ENCODE results near the gene INPP4B. TPM values are rescaled to one million over a fixed set of nuclear protein-coding genes. Genes with fewer than 3 reads are reported as not detected.

INPP4B gene
- total RNA-seq, 1 experiment from 2014 or later, result 114 TPM

DNA sequence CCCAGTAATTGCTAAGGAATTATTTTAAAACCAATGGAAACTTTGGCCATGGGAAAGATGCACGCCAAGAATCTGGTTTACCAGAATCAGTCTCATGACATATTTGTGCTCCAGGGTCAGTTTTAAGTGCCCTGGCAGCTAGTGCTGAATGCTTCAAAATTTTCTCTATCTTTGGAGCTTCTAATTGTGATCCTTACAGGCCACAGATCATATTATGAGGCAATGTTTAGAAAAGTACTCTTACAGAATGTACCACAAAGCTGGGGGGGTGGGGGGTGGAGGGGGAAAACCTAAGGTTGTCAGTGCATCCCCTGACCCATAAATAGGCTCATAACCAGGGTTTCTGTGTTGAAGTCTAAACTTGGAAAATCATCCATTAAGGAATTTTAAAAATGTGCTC is 514.5 kb downstream of the INPP4B start:
- H3K27ac Mint-ChIP-seq (ENCODE audit: unreplicated experiment), result no peak overlapping the region
- no peak overlapping the region for H3K4me3 Mint-ChIP-seq (ENCODE audit: low read depth, unreplicated experiment)
- H3K36me3 Mint-ChIP-seq (ENCODE audit: insufficient read depth, unreplicated experiment), result peaks cover 9% of the 10 kb centered on the region
- peaks cover 8% of the 10 kb centered on the region for H3K4me1 Mint-ChIP-seq (ENCODE audit: low read depth, unreplicated experiment)
- CTCF ChIA-PET, result no interaction called here
- no peaks in the 10 kb centered on the region for H3K9me3 Mint-ChIP-seq (ENCODE audit: low read depth, unreplicated experiment)
- TF ChIP-seq CTCF (IDR thresholded peaks at IDR 0.05; ENCODE audit: unreplicated experiment), result no peak
- no peak for DNase-seq
- H3K27me3 Mint-ChIP-seq (ENCODE audit: unreplicated experiment), result no peaks in the 10 kb centered on the region
- BruUV-seq (replicated peaks), result no TSS peak
- intact Hi-C loops (cut with micrococcal nuclease; ENCODE audit: unreplicated experiment), result no loop called here

GRCh38 chr4:142331132-142331531 is 515.0 kb downstream of the INPP4B start:
- no TSS peak for BruUV-seq (replicated peaks)
- Mint-ChIP-seq H3K9me3 (ENCODE audit: low read depth, unreplicated experiment) (no peaks in the 10 kb centered on the region), H3K4me1 (ENCODE audit: low read depth, unreplicated experiment) (peaks cover 8% of the 10 kb centered on the region), H3K27ac (ENCODE audit: unreplicated experiment) (no peak overlapping the region), H3K4me3 (ENCODE audit: low read depth, unreplicated experiment) (no peak overlapping the region), H3K36me3 (ENCODE audit: insufficient read depth, unreplicated experiment) (peaks cover 9% of the 10 kb centered on the region), H3K27me3 (ENCODE audit: unreplicated experiment) (no peaks in the 10 kb centered on the region)
- no peak for DNase-seq
- no peak for TF ChIP-seq CTCF (IDR thresholded peaks at IDR 0.05; ENCODE audit: unreplicated experiment)
- intact Hi-C loops (cut with micrococcal nuclease; ENCODE audit: unreplicated experiment), result no loop called here
- CTCF ChIA-PET, result no interaction called here

DNA sequence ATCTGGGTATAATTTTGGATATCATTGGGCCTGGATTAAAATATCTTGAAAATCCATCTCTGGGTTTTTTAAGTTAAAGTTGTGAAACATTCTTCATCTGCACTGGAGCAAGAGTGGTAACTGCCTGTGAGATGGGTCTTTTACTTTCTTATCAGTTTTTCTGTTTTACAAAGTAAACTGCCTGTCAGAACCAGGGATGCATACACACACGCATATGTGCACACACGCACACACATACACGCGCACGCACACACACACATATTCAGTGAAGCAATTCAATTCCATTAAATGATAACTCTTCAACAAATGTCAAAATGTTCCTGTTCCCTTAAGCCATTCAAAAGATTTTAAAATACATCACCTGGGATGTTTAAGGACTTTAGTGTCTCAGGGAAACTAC is 515.8 kb downstream of the INPP4B start:
- no peak for TF ChIP-seq CTCF (IDR thresholded peaks at IDR 0.05; ENCODE audit: unreplicated experiment)
- BruUV-seq (replicated peaks), result no TSS peak
- Mint-ChIP-seq H3K9me3 (ENCODE audit: low read depth, unreplicated experiment) (no peaks in the 10 kb centered on the region), H3K27me3 (ENCODE audit: unreplicated experiment) (no peaks in the 10 kb centered on the region), H3K4me3 (ENCODE audit: low read depth, unreplicated experiment) (no peak overlapping the region), H3K4me1 (ENCODE audit: low read depth, unreplicated experiment) (peaks cover 8% of the 10 kb centered on the region), H3K27ac (ENCODE audit: unreplicated experiment) (no peak overlapping the region), H3K36me3 (ENCODE audit: insufficient read depth, unreplicated experiment) (peaks cover 9% of the 10 kb centered on the region)
- DNase-seq, result no peak
- intact Hi-C loops (cut with micrococcal nuclease; ENCODE audit: unreplicated experiment), result no loop called here
- CTCF ChIA-PET, result no interaction called here

DNA sequence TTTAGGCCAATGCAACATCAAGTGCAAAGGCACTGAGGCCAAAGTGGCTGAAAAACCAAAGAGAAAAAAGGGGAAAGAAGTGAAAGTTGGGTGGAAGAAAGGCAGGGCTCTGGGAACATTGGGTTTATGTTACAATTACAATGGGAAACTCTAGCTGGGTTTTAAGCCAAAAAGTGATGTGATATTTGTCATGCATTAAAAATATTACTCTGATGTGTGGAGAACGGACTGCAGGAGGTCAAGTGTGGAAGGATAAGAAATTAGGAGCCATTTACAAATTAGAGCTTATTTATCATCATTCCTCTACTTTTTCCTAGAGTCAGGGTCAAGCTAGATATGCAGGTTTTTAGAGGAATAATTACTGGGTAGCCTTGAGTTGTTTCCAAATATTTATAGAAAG is 516.8 kb downstream of the INPP4B start:
- intact Hi-C loops (cut with micrococcal nuclease; ENCODE audit: unreplicated experiment), result no loop called here
- Mint-ChIP-seq H3K36me3 (ENCODE audit: insufficient read depth, unreplicated experiment) (peaks cover 9% of the 10 kb centered on the region), H3K27me3 (ENCODE audit: unreplicated experiment) (no peaks in the 10 kb centered on the region), H3K9me3 (ENCODE audit: low read depth, unreplicated experiment) (no peaks in the 10 kb centered on the region), H3K27ac (ENCODE audit: unreplicated experiment) (no peak overlapping the region), H3K4me1 (ENCODE audit: low read depth, unreplicated experiment) (peaks cover 8% of the 10 kb centered on the region), H3K4me3 (ENCODE audit: low read depth, unreplicated experiment) (no peak overlapping the region)
- BruUV-seq (replicated peaks), result no TSS peak
- no peak for DNase-seq
- no peak for TF ChIP-seq CTCF (IDR thresholded peaks at IDR 0.05; ENCODE audit: unreplicated experiment)
- CTCF ChIA-PET, result no interaction called here

GRCh38 chr4:142326181-142326580 is 519.9 kb downstream of the INPP4B start:
- H3K4me3 Mint-ChIP-seq (ENCODE audit: low read depth, unreplicated experiment), result no peak overlapping the region
- no peaks in the 10 kb centered on the region for H3K9me3 Mint-ChIP-seq (ENCODE audit: low read depth, unreplicated experiment)
- peaks cover 5% of the 10 kb centered on the region for H3K36me3 Mint-ChIP-seq (ENCODE audit: insufficient read depth, unreplicated experiment)
- H3K27ac Mint-ChIP-seq (ENCODE audit: unreplicated experiment), result no peak overlapping the region
- H3K27me3 Mint-ChIP-seq (ENCODE audit: unreplicated experiment), result no peaks in the 10 kb centered on the region
- intact Hi-C loops (cut with micrococcal nuclease; ENCODE audit: unreplicated experiment), result no loop called here
- no peak for TF ChIP-seq CTCF (IDR thresholded peaks at IDR 0.05; ENCODE audit: unreplicated experiment)
- no peak for DNase-seq
- CTCF ChIA-PET, result no interaction called here
- H3K4me1 Mint-ChIP-seq (ENCODE audit: low read depth, unreplicated experiment), result peaks cover 8% of the 10 kb centered on the region
- BruUV-seq (replicated peaks), result no TSS peak
